CD4-positive, alpha-beta memory T cell (primary cell): ENCODE measurements around the gene DIS3L2. TPM values are rescaled to one million over a fixed set of nuclear protein-coding genes. Genes with fewer than 3 reads are reported as not detected.

Experiments used
- CTCF ChIA-PET: fragments of 350-600 bp; sonication (Branson Sonifier 250); formaldehyde crosslinking; loops from one replicate; lab custom pipeline; 2021; ENCODE audit warnings: inconsistent platforms; ENCODE audit not compliant: partially characterized antibody; lab: Charles Lee
- POLR2A ChIA-PET: fragments of 350-600 bp; sonication (Branson Sonifier 250); formaldehyde crosslinking; loops from one replicate; lab custom pipeline; 2021; ENCODE audit not compliant: partially characterized antibody; lab: Charles Lee
- DNase-seq, 5 donors: peaks; one replicate each; pipeline versions ENCODE4 v3.0.0 to v3.0.0-alpha.2; 2020 to 2022; ENCODE audit warnings: mixed read lengths in 1 of 5
- H3K27ac ChIP-seq: one replicate; pipeline ENCODE4 v1.7.0; 2013; ENCODE audit warnings: low read depth, low read length
- H3K27me3 ChIP-seq: 2 replicates; pipeline ENCODE4 v1.7.0; 2013; ENCODE audit warnings: mild to moderate bottlenecking, low read length, moderate library complexity; ENCODE audit not compliant: insufficient read depth
- H3K36me3 ChIP-seq: 2 replicates; pipeline ENCODE4 v1.7.0; 2013; ENCODE audit warnings: mild to moderate bottlenecking, low read length, moderate library complexity; ENCODE audit not compliant: insufficient read depth
- H3K4me1 ChIP-seq: 2 replicates; pipeline ENCODE4 v1.7.0; 2013; ENCODE audit warnings: mild to moderate bottlenecking, low read length, moderate library complexity; ENCODE audit not compliant: insufficient read depth
- H3K4me3 ChIP-seq, 2 donors: one replicate each; pipeline ENCODE4 v1.7.0; 2013; ENCODE audit warnings: low read length in 2 of 2, mild to moderate bottlenecking in 1 of 2
- H3K9me3 ChIP-seq, 2 donors: one replicate each; pipeline ENCODE4 v1.7.0; 2013; ENCODE audit warnings: low read length in 2 of 2, control low read depth in 1 of 2; ENCODE audit not compliant: control insufficient read depth in 1 of 2
- H3K27ac Mint-ChIP-seq, 7 donors: one replicate each; pipeline ENCODE4 v1.8.0; 2020 to 2021; ENCODE audit warnings: mixed read lengths in 7 of 7, mild to moderate bottlenecking in 6 of 7, inconsistent platforms in 3 of 7, moderate library complexity in 3 of 7
- H3K27me3 Mint-ChIP-seq, 2 donors: one replicate each; pipeline ENCODE4 v1.8.0; 2020 to 2021; ENCODE audit warnings: mixed read lengths in 2 of 2
- H3K36me3 Mint-ChIP-seq, 2 donors: one replicate each; pipeline ENCODE4 v1.8.0; 2020 to 2021; ENCODE audit warnings: mixed read lengths in 2 of 2, inconsistent platforms in 1 of 2, mild to moderate bottlenecking in 1 of 2
- H3K4me1 Mint-ChIP-seq, 4 donors: one replicate each; pipeline ENCODE4 v1.8.0; 2020 to 2021; ENCODE audit warnings: mixed read lengths in 4 of 4, mild to moderate bottlenecking in 1 of 4
- H3K4me3 Mint-ChIP-seq, 8 donors: one replicate each; pipeline ENCODE4 v1.8.0; 2020 to 2021; ENCODE audit warnings: mixed read lengths in 8 of 8, mild to moderate bottlenecking in 7 of 8, moderate library complexity in 6 of 8, inconsistent platforms in 3 of 8
- H3K9me3 Mint-ChIP-seq, 8 donors: one replicate each; pipeline ENCODE4 v1.8.0; 2020 to 2021; ENCODE audit warnings: mixed read lengths in 8 of 8, mild to moderate bottlenecking in 5 of 8, inconsistent platforms in 3 of 8, moderate library complexity in 1 of 8
- intact Hi-C: fragments of 100-400 bp; cut with micrococcal nuclease; formaldehyde crosslinking; loops from one replicate; pipeline ENCODE4 v1.15.1; 2023
- polyA plus RNA-seq, 2 donors: library from polyadenylated mRNA; unstranded; fragments of 300-500 nt; fragmentation: Illumina TruSeq; gene quantifications; one replicate each; pipeline ENCODE4 v1.2.3, GENCODE V29; 2021
- total RNA-seq, 2 experiments: library from RNA; stranded (reverse); gene quantifications; one replicate each; pipeline ENCODE4 v1.2.3, GENCODE V29; 2021

Gene DIS3L2
- total and polyA plus RNA-seq, 4 experiments from 2014 or later, result 16.0 to 59.7 (median 39.3) TPM

DNA sequence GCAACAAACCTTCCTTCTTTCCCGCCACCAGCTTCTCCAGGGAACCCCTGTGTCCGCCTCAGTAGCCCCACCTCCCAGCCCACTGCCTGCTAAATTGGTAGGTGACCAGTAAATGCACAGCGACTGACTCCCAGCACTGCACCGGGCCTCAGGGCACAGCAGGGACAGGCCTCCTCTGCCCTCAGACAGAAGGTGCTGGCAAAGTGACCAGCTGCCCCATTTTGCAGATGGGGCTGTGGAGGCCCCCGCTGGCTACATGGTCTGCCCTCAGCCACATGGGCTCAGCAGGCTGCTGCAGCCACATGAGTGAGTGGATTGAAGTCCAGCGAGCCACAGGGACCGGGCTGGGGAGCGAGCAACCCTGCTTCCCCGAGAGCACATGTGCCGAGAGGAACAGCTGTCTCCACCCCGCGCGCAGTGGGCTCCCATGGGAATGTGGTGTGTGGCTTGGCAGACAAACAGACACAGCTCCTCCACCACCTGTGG is 27.6 kb upstream of the DIS3L2 start:
- intact Hi-C loops, result no loop called here
- Histone ChIP-seq H3K36me3 (no peaks in the 10 kb centered on the region), H3K27ac (no peak overlapping the region), H3K4me3 (no peak overlapping the region), H3K9me3 (no peaks in the 10 kb centered on the region), H3K4me1 (no peaks in the 10 kb centered on the region), H3K27me3 (no peaks in the 10 kb centered on the region)
- POLR2A ChIA-PET, result no interaction called here
- CTCF ChIA-PET, result interaction anchor here (0.9 kb wide), 1 partner anchor 10 kb away, joined by 3 read pairs; no protein-coding TSS in a partner anchor
- DNase-seq, result no peak
- Mint-ChIP-seq H3K9me3 (peaks cover 0 to 4% (median 0%) of the 10 kb centered on the region in 8 donors), H3K4me1 (no peaks in the 10 kb centered on the region), H3K36me3 (no peaks in the 10 kb centered on the region), H3K27me3 (peaks cover 6 to 11% of the 10 kb centered on the region in 2 donors), H3K27ac (no peak overlapping the region), H3K4me3 (no peak overlapping the region)

DNA sequence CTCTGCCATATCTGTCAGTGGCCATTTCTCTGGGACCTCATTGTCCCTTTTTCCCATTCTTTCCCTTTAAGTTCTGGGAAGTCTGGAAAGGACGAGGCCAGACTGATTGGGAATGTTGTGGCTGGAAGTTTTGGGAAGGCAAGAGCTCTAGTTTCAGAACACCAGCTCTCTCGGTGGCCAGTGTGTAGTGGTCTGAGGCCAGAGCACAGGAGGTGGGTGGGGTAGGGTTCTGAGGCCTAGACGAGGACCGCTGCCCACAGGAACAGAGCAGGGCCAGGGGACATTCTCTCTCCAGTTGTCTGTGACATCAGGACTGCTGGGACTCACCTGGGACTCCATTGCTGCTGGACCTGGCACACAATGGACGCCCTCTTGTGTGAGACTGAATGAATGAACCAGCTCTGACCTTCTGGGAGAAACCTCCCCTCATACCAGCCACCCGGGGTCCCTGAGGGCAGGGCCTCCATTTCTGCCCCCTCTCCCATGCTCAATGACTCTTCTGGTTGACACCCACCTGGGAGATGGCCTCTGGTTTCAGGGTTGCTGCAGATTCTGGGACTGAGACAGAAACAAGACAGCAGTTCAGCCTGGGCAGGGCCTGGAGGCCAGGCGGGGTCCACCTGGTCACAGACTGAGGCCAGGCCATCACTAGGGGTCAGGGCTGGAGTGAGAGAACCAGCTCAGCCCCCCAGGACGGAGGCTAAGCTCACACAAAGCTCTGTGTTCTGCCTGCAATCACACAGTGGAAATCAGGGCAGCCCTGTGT is 26.9 kb upstream of the DIS3L2 start:
- H3K4me3 ChIP-seq, result no peak overlapping the region

DNA sequence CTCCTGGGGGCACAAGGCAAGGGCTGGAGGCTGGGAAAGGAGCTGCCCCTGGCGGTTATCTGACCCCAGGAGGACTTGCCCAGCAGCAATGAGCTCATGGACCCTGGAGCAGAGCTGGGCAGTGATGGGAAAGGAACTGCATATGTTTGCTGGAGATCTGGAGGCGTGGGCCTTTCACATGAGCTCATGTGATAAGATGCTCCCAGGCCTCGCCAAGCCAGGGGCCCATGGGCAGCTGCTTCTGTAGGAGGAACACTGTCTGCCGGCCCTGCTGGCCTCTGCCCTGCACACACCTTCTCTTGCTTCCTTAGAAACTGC is 26.3 kb upstream of the DIS3L2 start:
- no peaks in the 10 kb centered on the region for H3K36me3 Mint-ChIP-seq
- Histone ChIP-seq H3K27ac (no peak overlapping the region), H3K9me3 (no peaks in the 10 kb centered on the region), H3K4me1 (no peaks in the 10 kb centered on the region), H3K27me3 (no peaks in the 10 kb centered on the region), H3K4me3 (no peak overlapping the region), H3K36me3 (no peaks in the 10 kb centered on the region)
- peak overlapping the region in 1 of 7 donors; percentile 32 for H3K27ac Mint-ChIP-seq
- DNase-seq, result no peak
- ChIA-PET POLR2A (no interaction called here), CTCF (interaction anchor here (1.3 kb wide), 1 partner anchor 35 kb away, joined by 4 read pairs; no protein-coding TSS in a partner anchor)
- no peak overlapping the region for H3K4me3 Mint-ChIP-seq
- intact Hi-C loops, result no loop called here
- H3K27me3 Mint-ChIP-seq, result peaks cover 3 to 5% of the 10 kb centered on the region in 2 donors
- H3K9me3 Mint-ChIP-seq, result peaks cover 0 to 3% (median 0%) of the 10 kb centered on the region in 8 donors
- H3K4me1 Mint-ChIP-seq, result no peaks in the 10 kb centered on the region

More for the DNA sequence above, 26.9 kb upstream of the DIS3L2 start:
- POLR2A ChIA-PET, result no interaction called here
- no peak overlapping the region for H3K27ac Mint-ChIP-seq
- Histone ChIP-seq H3K27ac (no peak overlapping the region), H3K36me3 (no peaks in the 10 kb centered on the region), H3K4me1 (no peaks in the 10 kb centered on the region), H3K9me3 (no peaks in the 10 kb centered on the region), H3K27me3 (no peaks in the 10 kb centered on the region)
- intact Hi-C loops, result no loop called here
- DNase-seq, result no peak
- CTCF ChIA-PET, result interaction anchor here (0.9 to 1.3 kb wide), 2 partner anchors 11 to 34 kb away, joined by 3 to 4 read pairs; no protein-coding TSS in a partner anchor
- H3K36me3 Mint-ChIP-seq, result no peaks in the 10 kb centered on the region
- no peak overlapping the region for H3K4me3 Mint-ChIP-seq
- H3K27me3 Mint-ChIP-seq, result peaks cover 3 to 5% of the 10 kb centered on the region in 2 donors
- no peaks in the 10 kb centered on the region for H3K4me1 Mint-ChIP-seq
- peaks cover 0 to 3% (median 0%) of the 10 kb centered on the region in 8 donors for H3K9me3 Mint-ChIP-seq

DNA sequence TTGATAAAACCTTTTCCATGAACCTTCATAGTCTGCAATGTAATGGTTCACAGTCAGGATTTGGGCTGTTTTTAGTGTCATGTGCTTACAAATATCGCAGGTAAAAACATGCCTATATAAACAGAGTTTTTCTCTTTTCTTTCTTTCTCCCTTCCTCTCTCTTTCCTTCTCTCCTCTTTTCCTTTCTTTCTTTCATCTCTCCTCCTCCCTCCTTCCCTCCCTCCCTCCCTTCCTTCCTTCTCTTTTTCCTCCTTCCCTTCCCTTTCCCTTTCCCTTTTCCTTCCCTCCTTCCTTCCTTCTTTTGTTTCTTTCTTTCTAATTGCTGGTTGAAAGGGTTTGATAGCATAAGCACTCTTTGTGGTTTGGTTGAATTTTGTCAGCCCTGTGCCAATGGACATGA is 25.7 kb upstream of the DIS3L2 start:
- Mint-ChIP-seq H3K27ac (no peak overlapping the region), H3K4me3 (no peak overlapping the region), H3K4me1 (no peaks in the 10 kb centered on the region), H3K36me3 (no peaks in the 10 kb centered on the region), H3K9me3 (peaks cover 0 to 3% (median 0%) of the 10 kb centered on the region in 8 donors), H3K27me3 (peaks cover 3% of the 10 kb centered on the region in 2 donors)
- Histone ChIP-seq H3K27me3 (no peaks in the 10 kb centered on the region), H3K36me3 (no peaks in the 10 kb centered on the region), H3K27ac (no peak overlapping the region), H3K4me3 (no peak overlapping the region), H3K4me1 (no peaks in the 10 kb centered on the region), H3K9me3 (no peaks in the 10 kb centered on the region)
- CTCF ChIA-PET, result interaction anchor here (1.3 kb wide), 1 partner anchor 35 kb away, joined by 4 read pairs; no protein-coding TSS in a partner anchor
- DNase-seq, result no peak
- POLR2A ChIA-PET, result no interaction called here
- intact Hi-C loops, result no loop called here

DNA sequence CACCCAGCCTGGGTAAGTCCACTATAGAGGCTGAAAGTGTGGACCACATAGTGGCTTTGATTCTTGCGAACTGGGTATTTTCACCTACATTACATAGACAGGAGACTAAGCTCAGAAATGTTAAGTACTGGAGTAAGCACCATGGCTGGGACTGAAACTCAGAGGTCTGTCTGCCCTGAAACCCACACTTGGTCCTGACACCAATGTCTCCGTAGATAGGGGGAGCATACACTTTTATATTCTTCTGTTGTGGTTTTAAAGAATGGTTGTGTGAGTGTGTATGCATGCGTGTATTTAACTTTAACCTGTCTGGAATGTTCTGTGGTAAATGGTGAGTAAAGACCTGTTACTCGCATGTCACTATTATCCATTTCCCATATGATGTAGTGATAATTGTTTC is 25.0 kb upstream of the DIS3L2 start:
- no peaks in the 10 kb centered on the region for H3K36me3 Mint-ChIP-seq
- H3K27ac Mint-ChIP-seq, result no peak overlapping the region
- DNase-seq, result no peak
- no peak overlapping the region for H3K4me3 Mint-ChIP-seq
- peaks cover 0 to 3% (median 0%) of the 10 kb centered on the region in 8 donors for H3K9me3 Mint-ChIP-seq
- no peaks in the 10 kb centered on the region for H3K4me1 ChIP-seq
- no peaks in the 10 kb centered on the region for H3K36me3 ChIP-seq
- intact Hi-C loops, result no loop called here
- H3K4me1 Mint-ChIP-seq, result no peaks in the 10 kb centered on the region
- H3K9me3 ChIP-seq, result no peaks in the 10 kb centered on the region
- no peaks in the 10 kb centered on the region for H3K27me3 ChIP-seq
- no peak overlapping the region for H3K27ac ChIP-seq
- ChIA-PET CTCF (no interaction called here), POLR2A (no interaction called here)
- peaks cover 2% of the 10 kb centered on the region in 2 donors for H3K27me3 Mint-ChIP-seq
- no peak overlapping the region for H3K4me3 ChIP-seq

DNA sequence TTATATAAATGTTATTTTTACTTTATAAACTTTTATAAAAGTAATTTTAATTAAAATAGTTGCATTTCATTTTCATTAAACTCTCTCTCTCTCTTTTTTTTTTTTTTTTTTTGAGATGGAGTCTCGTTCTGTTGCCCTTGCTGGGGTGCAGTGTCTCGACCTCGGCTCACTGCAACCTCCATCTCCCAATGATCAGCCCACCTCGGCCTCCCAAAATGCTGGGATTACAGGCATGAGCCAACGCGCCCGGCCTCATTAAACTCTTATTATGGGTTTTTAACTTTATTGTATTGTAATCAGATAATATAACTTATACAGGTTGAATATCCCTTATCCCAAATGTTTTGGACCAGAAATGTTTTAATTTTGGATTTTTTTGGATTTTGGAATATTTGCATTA is 24.5 kb upstream of the DIS3L2 start:
- no peaks in the 10 kb centered on the region for H3K4me1 ChIP-seq
- intact Hi-C loops, result no loop called here
- Mint-ChIP-seq H3K27me3 (peaks cover 2% of the 10 kb centered on the region in 2 donors), H3K27ac (no peak overlapping the region), H3K4me1 (no peaks in the 10 kb centered on the region), H3K9me3 (peaks cover 0 to 3% (median 0%) of the 10 kb centered on the region in 8 donors), H3K4me3 (no peak overlapping the region), H3K36me3 (no peaks in the 10 kb centered on the region)
- H3K9me3 ChIP-seq, result no peaks in the 10 kb centered on the region
- H3K36me3 ChIP-seq, result no peaks in the 10 kb centered on the region
- no peak overlapping the region for H3K27ac ChIP-seq
- H3K4me3 ChIP-seq, result no peak overlapping the region
- H3K27me3 ChIP-seq, result no peaks in the 10 kb centered on the region
- no peak for DNase-seq
- ChIA-PET POLR2A (no interaction called here), CTCF (no interaction called here)

DNA sequence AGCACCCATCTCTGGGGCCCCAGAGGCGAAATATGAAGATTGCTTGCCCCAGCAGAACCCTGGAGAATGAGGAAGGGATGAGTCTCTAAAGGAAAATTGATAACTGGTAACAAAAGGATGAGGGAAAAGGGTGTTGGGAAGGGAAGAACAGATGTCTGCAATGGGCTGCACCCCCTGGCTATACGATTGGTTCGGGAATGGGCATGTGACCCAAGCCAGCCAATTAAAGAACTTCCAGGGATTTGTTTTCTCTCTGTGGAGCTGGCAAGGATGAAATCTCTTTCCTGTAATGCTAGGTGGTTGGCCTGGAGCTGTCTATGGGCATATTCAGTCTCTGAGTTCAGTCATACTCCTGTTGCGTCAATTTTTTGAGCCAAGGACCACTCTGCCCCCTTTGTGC is 22.5 kb upstream of the DIS3L2 start:
- Mint-ChIP-seq H3K36me3 (no peaks in the 10 kb centered on the region), H3K27me3 (peaks cover 2 to 6% of the 10 kb centered on the region in 2 donors), H3K4me3 (no peak overlapping the region), H3K4me1 (no peaks in the 10 kb centered on the region), H3K9me3 (peaks cover 0 to 3% (median 0%) of the 10 kb centered on the region in 8 donors), H3K27ac (no peak overlapping the region)
- H3K27ac ChIP-seq, result no peak overlapping the region
- DNase-seq, result no peak
- CTCF ChIA-PET, result no interaction called here
- no peaks in the 10 kb centered on the region for H3K4me1 ChIP-seq
- H3K36me3 ChIP-seq, result no peaks in the 10 kb centered on the region
- POLR2A ChIA-PET, result interaction anchor here (0.6 kb wide), 1 partner anchor 21 kb away, joined by 3 read pairs; no protein-coding TSS in a partner anchor
- H3K27me3 ChIP-seq, result no peaks in the 10 kb centered on the region
- intact Hi-C loops, result no loop called here
- no peak overlapping the region for H3K4me3 ChIP-seq
- H3K9me3 ChIP-seq, result no peaks in the 10 kb centered on the region
